Measurements from ENCODE around the gene NOL9. TPM values are rescaled to one million over a fixed set of nuclear protein-coding genes. Genes with fewer than 3 reads are reported as not detected.

The NOL9 gene
- polyA plus RNA-seq, 1 experiment = 9.5 TPM

DNA sequence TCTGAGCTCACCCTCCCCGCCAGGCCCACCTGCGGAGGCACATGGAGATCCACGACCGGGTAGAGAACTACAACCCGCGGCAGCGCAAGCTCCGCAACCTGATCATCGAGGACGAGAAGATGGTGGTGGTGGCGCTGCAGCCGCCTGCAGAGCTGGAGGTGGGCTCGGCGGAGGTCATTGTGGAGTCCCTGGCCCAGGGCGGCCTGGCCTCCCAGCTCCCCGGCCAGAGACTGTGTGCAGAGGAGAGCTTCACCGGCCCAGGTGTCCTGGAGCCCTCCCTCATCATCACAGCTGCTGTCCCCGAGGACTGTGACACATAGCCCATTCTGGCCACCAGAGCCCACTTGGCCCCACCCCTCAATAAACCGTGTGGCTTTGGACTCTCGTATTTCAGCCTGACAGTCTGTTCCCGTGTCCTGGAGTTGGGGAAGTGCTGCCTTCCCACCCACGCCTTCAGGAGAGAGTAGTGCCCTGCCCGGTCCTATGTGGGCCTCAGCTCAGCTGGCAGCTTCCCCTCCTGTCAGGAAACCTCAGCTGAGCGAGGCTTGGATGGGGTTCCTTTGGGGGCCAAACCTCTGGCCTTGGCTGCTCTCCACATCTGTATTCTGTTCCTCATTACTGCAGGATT, 34.7 kb upstream of the NOL9 start:
- no peak for DNase-seq (ENCODE audit: low read depth)
- Histone ChIP-seq H3K27me3 (ENCODE audit: control insufficient read depth, insufficient read depth, low read length) (no peaks in the 10 kb centered on the region), H3K4me3 (ENCODE audit: low read depth, low read length) (no peak overlapping the region), H3K36me3 (ENCODE audit: control insufficient read depth, insufficient read depth, low read length) (peaks cover 34% of the 10 kb centered on the region)
- TF ChIP-seq, protein P1, sequence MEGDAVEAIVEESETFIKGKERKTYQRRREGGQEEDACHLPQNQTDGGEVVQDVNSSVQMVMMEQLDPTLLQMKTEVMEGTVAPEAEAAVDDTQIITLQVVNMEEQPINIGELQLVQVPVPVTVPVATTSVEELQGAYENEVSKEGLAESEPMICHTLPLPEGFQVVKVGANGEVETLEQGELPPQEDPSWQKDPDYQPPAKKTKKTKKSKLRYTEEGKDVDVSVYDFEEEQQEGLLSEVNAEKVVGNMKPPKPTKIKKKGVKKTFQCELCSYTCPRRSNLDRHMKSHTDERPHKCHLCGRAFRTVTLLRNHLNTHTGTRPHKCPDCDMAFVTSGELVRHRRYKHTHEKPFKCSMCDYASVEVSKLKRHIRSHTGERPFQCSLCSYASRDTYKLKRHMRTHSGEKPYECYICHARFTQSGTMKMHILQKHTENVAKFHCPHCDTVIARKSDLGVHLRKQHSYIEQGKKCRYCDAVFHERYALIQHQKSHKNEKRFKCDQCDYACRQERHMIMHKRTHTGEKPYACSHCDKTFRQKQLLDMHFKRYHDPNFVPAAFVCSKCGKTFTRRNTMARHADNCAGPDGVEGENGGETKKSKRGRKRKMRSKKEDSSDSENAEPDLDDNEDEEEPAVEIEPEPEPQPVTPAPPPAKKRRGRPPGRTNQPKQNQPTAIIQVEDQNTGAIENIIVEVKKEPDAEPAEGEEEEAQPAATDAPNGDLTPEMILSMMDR (IDR thresholded peaks at IDR 0.05; ENCODE audit: insufficient read depth, low read depth, low read length) = no peak
- CTCF ChIA-PET = interaction anchor here (0.8 to 1.6 kb wide), 2 partner anchors 8 to 9 kb away, joined by 3 to 5 read pairs; no protein-coding TSS in a partner anchor
- POLR2A ChIA-PET = no interaction called here

- POLR2A ChIA-PET = no interaction called here
- CTCF ChIA-PET = interaction anchor here (1.0 to 1.6 kb wide), 2 partner anchors 8 to 58 kb away, joined by 5 read pairs; no protein-coding TSS in a partner anchor
- TF ChIP-seq, protein P1 (IDR thresholded peaks at IDR 0.05; ENCODE audit: insufficient read depth, low read depth, low read length) = no peak
- Histone ChIP-seq H3K36me3 (ENCODE audit: control insufficient read depth, insufficient read depth, low read length) (peaks cover 28% of the 10 kb centered on the region), H3K27me3 (ENCODE audit: control insufficient read depth, insufficient read depth, low read length) (no peaks in the 10 kb centered on the region), H3K4me3 (ENCODE audit: low read depth, low read length) (no peak overlapping the region)
- DNase-seq (ENCODE audit: low read depth) = no peak
Observed at GRCh38 chr1:6588128-6588892, 34.0 kb upstream of the NOL9 start.

DNA sequence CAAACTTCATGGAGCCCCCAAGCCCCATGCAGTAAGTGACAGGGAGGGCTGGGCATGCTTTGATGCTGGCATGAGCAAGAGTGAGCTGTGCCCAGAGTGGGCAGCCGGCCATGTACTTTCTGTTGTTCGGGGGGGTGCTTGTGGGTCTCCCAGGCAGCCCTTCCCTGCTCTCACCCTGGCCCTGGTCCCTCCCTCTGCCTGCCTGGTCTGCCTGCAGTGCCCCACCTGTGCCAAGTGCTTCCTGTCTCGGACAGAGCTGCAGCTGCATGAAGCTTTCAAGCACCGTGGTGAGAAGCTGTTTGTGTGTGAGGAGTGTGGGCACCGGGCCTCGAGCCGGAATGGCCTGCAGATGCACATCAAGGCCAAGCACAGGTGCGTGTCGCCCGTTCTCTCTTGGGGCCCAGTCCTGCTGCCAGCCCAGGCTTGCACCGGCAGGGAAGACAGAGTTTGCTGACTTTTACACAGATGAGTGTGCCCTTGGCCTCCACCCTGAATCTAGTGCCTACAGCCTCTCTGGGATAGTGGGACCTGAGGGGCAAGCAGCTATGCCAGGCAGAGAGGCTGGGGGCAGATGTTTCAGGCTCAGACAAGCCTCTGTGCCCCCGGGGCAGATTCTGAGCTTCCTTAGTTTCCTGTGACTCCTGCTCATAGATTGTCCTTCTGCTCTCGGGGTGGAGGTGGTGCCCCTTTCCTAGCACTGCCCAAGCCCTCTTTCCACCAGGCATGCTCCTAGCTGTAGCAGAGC, 33.1 kb upstream of the NOL9 start:
- Histone ChIP-seq H3K36me3 (ENCODE audit: control insufficient read depth, insufficient read depth, low read length) (peaks cover 22% of the 10 kb centered on the region), H3K4me3 (ENCODE audit: low read depth, low read length) (no peak overlapping the region), H3K27me3 (ENCODE audit: control insufficient read depth, insufficient read depth, low read length) (no peaks in the 10 kb centered on the region)
- CTCF ChIA-PET = interaction anchor here (1.0 kb wide), 1 partner anchor 59 kb away, joined by 5 read pairs; no protein-coding TSS in a partner anchor
- TF ChIP-seq, protein P1 (IDR thresholded peaks at IDR 0.05; ENCODE audit: insufficient read depth, low read depth, low read length) = no peak
- POLR2A ChIA-PET = no interaction called here
- no peak for DNase-seq (ENCODE audit: low read depth)

GRCh38 chr1:6586404-6586816, 32.1 kb upstream of the NOL9 start:
- Histone ChIP-seq H3K4me3 (ENCODE audit: low read depth, low read length) (no peak overlapping the region), H3K36me3 (ENCODE audit: control insufficient read depth, insufficient read depth, low read length) (peaks cover 19% of the 10 kb centered on the region), H3K27me3 (ENCODE audit: control insufficient read depth, insufficient read depth, low read length) (no peaks in the 10 kb centered on the region)
- TF ChIP-seq, protein P1 (IDR thresholded peaks at IDR 0.05; ENCODE audit: insufficient read depth, low read depth, low read length) = no peak
- DNase-seq (ENCODE audit: low read depth) = no peak
- ChIA-PET CTCF (no interaction called here), POLR2A (no interaction called here)

DNA sequence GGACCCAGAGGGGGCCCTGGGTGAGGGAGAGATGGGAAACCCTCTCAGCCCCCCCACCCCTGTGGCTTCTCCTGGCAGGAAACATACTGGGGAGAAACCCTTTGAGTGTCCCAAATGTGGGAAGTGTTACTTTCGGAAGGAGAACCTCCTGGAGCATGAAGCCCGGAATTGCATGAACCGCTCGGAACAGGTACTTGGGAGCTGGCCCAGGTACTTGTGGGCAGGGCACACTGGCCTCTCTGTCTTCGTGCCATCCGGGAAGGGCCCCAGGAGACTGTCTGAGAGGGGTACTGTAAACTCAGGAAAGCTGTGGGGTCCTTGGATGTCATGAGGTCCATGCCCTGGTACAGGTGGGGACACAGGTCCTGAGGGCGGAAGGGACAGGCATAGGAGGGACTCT, 31.5 kb upstream of the NOL9 start:
- Histone ChIP-seq H3K27me3 (ENCODE audit: control insufficient read depth, insufficient read depth, low read length) (no peaks in the 10 kb centered on the region), H3K4me3 (ENCODE audit: low read depth, low read length) (no peak overlapping the region), H3K36me3 (ENCODE audit: control insufficient read depth, insufficient read depth, low read length) (peaks cover 18% of the 10 kb centered on the region)
- TF ChIP-seq, protein P1 (IDR thresholded peaks at IDR 0.05; ENCODE audit: insufficient read depth, low read depth, low read length) = no peak
- ChIA-PET CTCF (no interaction called here), POLR2A (no interaction called here)
- DNase-seq (ENCODE audit: low read depth) = no peak
